ENCODE measurements around the gene CENPF.
A peak's percentile ranks its signal among the peaks of the same experiment; 100 is the strongest.
"Not testable (repeated sequence)": the region's sequence is repeated elsewhere in the genome, so short reads cannot be mapped to it uniquely, and the experiment has no call there.

The CENPF gene

DNA sequence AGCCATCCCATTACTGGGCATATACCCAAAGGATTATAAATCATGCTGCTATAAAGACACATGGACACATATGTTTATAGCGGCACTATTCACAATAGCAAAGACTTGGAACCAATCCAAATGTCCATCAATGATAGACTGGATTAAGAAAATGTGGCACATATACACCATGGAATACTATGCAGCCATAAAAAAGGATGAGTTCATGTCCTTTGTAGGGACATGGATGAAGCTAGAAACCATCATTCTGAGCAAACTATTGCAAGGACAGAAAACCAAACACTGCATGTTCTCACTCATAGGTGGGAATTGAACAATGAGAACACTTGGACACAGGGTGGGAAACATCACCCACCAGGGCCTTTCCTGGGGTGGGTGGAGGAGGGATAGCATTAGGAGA lies 72.5 kb downstream of the CENPF start:
- DNase-seq; in situ Hi-C loops (cut with HindIII; ENCODE audit: low pct_ligation_motif_present, low pct_unique_long_range_greater_than_20kb, low sequenced_read_pairs): not testable (repeated sequence)

DNA sequence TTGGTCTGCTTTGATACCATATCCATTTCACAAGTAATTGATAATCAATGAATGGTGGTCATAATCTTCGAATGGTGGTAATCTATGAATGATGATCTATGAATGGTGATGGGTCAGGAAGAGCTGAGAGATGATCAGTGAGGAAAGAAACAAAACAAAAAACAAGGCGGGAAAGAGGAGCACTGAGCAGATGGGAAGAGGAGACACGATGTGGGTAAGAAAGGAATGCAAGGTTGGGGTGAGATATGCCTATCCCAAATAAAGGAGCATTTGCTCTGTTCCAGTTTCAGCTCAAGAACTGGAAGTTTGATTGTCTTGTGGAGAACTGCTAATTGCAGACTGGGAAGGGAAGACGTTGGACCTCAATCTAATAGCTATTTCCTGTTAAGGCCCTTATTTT lies 73.8 kb downstream of the CENPF start:
- no peak for DNase-seq
- in situ Hi-C loops (cut with HindIII; ENCODE audit: low pct_ligation_motif_present, low pct_unique_long_range_greater_than_20kb, low sequenced_read_pairs), result no loop called here

GRCh38 chr1:214677945-214678344 lies 75.0 kb downstream of the CENPF start:
- in situ Hi-C loops (cut with HindIII; ENCODE audit: low pct_ligation_motif_present, low pct_unique_long_range_greater_than_20kb, low sequenced_read_pairs), result no loop called here
- no peak for DNase-seq

- in situ Hi-C loops (cut with HindIII; ENCODE audit: low pct_ligation_motif_present, low pct_unique_long_range_greater_than_20kb, low sequenced_read_pairs), result no loop called here
- no peak for DNase-seq
Observed at GRCh38 chr1:214678386-214678785, 75.4 kb downstream of the CENPF start.

- DNase-seq, result no peak
- in situ Hi-C loops (cut with HindIII; ENCODE audit: low pct_ligation_motif_present, low pct_unique_long_range_greater_than_20kb, low sequenced_read_pairs), result no loop called here
Observed at GRCh38 chr1:214683621-214684020, 80.6 kb downstream of the CENPF start.

DNA sequence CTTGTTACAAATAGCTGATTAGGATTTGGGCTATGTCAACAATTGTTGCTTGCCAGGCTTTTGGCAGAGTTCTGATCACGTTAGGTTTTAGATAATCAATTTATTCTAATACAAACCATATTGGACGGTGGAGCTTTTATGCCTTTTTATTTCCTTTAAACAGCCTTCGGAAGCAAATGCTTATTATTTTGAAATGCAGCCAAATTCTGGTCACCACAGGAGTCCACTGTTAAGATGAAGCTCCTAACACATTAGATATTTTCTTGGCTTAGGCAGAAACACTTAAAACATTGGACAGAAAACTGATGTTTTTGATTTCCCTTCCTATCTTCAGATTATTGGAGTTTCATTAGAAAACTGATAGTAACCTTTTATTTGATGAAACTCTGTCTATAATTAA lies 82.9 kb downstream of the CENPF start:
- in situ Hi-C loops (cut with HindIII; ENCODE audit: low pct_ligation_motif_present, low pct_unique_long_range_greater_than_20kb, low sequenced_read_pairs), result no loop called here
- DNase-seq, result no peak

- DNase-seq, result no peak
- in situ Hi-C loops (cut with HindIII; ENCODE audit: low pct_ligation_motif_present, low pct_unique_long_range_greater_than_20kb, low sequenced_read_pairs), result no loop called here
Observed at GRCh38 chr1:214686497-214686896, 83.5 kb downstream of the CENPF start.

DNA sequence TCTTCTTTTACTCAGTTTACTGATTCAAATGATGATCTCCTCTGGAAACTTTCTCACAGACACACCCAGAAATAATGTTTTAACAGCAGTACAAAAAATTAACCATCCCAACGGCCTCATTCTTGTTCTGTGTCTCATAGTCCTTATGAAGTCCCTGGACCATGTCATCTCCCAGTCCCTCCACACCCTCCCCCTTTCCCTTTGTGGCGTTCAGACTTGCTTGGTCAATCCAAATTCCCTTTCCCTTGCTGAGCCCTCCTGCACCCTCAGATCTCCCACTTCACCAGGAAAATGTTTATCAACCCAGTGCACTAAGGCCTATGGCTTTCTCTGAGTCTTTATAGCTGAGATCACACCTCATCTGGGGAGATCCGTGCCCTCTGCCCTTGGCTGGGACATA lies 85.9 kb downstream of the CENPF start:
- peak; percentile 86 for DNase-seq
- in situ Hi-C loops (cut with HindIII; ENCODE audit: low pct_ligation_motif_present, low pct_unique_long_range_greater_than_20kb, low sequenced_read_pairs), result no loop called here

- DNase-seq, result no peak
- in situ Hi-C loops (cut with HindIII; ENCODE audit: low pct_ligation_motif_present, low pct_unique_long_range_greater_than_20kb, low sequenced_read_pairs), result no loop called here
Observed at GRCh38 chr1:214694769-214695168, 91.8 kb downstream of the CENPF start.

GRCh38 chr1:214698559-214698958 lies 95.6 kb downstream of the CENPF start:
- DNase-seq, result no peak
- in situ Hi-C loops (cut with HindIII; ENCODE audit: low pct_ligation_motif_present, low pct_unique_long_range_greater_than_20kb, low sequenced_read_pairs), result no loop called here

DNA sequence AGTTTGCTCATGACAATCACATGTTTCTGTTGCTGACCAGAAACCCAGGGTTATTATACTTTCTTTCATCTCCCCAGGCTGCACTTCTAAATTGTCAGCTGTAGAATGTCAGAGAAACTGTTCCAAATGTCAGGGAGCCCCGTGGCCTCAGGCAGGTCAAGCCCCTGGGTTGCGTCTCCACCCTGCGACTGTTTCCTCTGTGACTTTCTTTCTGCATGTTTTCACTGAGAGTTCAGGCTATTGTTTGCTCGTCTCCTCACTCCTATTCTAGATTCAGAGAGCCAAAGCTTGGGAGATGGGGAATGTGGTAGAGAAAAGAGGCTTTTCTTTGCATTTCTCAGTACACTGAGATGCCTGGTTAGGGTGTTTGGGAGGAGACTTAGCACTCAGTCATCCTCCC lies 97.4 kb downstream of the CENPF start:
- in situ Hi-C loops (cut with HindIII; ENCODE audit: low pct_ligation_motif_present, low pct_unique_long_range_greater_than_20kb, low sequenced_read_pairs), result no loop called here
- no peak for DNase-seq

- no peak for DNase-seq
- in situ Hi-C loops (cut with HindIII; ENCODE audit: low pct_ligation_motif_present, low pct_unique_long_range_greater_than_20kb, low sequenced_read_pairs), result no loop called here
Observed at GRCh38 chr1:214702556-214702955, 99.6 kb downstream of the CENPF start.

DNA sequence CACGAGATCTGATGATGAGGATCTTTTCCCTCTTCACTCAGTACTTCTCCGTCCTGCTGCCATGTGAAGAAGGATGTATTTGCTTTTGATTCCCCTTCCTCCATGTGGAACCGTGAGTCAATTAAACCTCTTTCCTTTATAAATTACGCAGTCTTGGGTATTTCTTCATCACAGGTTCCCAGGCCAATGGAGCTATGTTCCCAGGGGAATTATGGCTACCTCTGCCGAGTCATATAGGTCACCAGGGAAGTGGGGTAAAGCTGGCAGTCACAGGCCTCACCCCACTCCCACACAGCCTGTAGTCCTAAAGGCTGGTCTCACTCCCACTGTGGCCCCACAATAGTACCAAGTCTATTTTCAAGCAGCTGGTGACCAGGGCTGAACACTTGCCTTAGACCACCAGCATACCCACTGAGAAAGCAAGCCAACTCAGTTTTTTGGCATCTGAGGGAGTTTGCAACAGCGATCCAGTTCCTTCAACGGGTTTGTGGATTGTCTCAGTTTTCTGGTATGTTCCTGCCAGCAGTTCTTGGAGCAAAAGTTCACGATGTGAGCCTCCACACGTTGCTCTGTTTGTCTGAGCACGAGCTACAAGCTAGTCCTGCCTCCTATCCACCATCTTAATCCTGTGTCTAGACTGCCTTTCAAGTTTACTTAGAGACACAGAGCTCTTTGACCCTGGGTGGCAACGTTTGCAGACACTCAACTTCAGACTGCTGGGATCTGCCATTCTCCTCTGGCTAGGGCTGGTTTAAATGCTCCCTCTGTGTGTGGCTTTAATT lies 104.5 kb downstream of the CENPF start:
- in situ Hi-C loops (cut with HindIII; ENCODE audit: low pct_ligation_motif_present, low pct_unique_long_range_greater_than_20kb, low sequenced_read_pairs), result no loop called here
- DNase-seq, result no peak

DNA sequence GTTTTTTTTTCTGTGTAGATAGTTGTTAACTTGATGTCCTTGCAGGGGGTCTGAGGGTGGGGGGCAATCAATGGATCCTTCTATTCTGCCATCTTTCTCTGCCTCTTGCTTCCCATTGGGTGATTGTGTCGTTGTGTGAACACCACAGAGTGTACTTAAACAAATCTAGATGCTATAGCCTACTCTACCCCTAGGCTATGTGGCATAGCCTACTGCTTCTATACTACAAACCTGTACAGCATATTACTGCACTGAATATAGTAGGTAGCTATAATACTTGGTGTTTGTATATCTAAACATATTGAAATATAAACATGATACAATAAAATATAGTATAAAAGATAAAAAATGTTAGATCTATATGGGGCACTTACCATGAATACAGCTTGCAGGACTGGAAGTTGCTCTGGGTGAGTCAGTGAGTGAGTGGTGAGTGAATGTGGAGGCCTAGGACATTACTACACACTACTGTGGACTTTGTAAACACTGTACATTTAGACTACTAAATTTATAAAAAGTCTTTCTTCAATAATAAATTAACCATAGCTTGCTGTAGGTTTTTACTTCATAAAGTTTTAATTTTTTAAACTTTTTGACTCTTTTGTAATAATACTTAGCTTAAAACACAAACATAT lies 105.4 kb downstream of the CENPF start:
- no peak for DNase-seq
- in situ Hi-C loops (cut with HindIII; ENCODE audit: low pct_ligation_motif_present, low pct_unique_long_range_greater_than_20kb, low sequenced_read_pairs), result no loop called here

DNA sequence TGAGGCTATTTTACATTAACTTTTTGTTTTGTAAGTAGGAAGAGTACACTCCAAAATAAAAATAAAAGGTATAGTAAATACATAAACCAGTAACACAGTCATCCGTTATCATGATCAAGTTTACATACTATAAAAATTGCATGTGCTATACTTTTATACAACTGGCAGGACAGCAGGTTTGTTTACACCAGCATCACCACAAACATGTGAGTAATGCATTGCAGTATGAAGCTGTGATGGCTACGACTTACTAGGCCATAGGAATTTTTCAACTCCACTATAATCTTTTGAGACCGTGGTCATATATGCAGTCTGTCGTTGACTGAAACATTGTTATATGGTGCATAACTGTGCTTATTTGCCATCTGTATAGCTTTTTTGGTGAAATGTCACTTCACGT lies 106.2 kb downstream of the CENPF start:
- no peak for DNase-seq
- in situ Hi-C loops (cut with HindIII; ENCODE audit: low pct_ligation_motif_present, low pct_unique_long_range_greater_than_20kb, low sequenced_read_pairs), result no loop called here

DNA sequence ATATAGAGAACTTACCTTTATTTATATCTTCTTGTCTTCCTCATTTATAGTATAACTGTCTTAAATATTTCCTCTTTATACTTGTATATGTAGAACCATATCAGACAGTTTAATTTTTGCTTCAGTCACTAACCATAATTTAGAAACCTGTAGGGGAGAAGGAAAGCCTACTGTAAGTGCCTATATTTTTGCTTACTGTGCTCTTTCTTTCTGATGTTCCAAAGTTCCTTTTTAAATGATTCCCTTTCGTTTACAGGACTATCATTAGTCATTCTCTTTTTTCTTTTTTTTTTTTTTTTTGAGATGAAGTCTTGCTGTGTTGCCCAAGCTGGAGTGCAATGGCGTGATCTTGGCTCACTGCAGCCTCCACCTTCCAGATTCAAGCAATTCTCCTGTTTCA lies 109.7 kb downstream of the CENPF start:
- DNase-seq, result no peak
- in situ Hi-C loops (cut with HindIII; ENCODE audit: low pct_ligation_motif_present, low pct_unique_long_range_greater_than_20kb, low sequenced_read_pairs), result no loop called here
